Stimulated activated CD4-positive, alpha-beta T cell treated with anti-CD3 and anti-CD28 coated beads, TNF-alpha, amount 100 ng/mL, for 48 hours (primary cell): ENCODE measurements around the gene DNAH12.
"Not testable (repeated sequence)": the region's sequence is repeated elsewhere in the genome, so short reads cannot be mapped to it uniquely, and the experiment has no call there.

Experiments used
- DNase-seq, 3 donors: peaks; one replicate each; pipeline ENCODE4 v3.0.0-alpha.2; 2020; ENCODE audit warnings: low read depth in 3 of 3

Gene DNAH12

DNA sequence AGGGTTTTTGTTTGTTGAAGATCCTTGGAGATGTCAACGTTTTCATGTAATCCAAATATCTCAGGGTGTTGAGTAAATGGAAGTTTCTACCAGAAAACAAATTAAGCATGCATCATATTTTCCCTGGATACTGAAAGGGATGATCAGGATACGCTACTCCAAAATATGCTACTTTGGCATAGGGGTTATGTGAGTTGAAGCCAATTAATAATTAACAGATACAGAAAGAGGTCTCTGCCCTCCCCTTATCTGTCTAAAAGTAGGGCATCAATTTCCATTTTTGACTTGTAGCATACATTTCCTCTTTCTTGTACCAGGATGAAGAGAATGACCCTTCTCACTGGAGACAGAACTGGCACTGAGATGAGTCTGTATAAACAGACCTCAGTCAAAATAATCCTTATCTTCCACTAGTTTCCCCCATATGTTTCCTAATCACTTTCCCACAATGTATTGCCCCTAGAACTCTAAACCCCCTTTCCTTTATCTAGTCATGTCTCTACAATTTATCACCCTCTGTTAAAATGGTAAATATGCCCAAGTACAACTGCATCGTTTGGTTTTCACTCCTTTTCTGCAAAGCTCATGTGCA is 234.3 kb downstream of the DNAH12 start:
- no peak for DNase-seq

DNA sequence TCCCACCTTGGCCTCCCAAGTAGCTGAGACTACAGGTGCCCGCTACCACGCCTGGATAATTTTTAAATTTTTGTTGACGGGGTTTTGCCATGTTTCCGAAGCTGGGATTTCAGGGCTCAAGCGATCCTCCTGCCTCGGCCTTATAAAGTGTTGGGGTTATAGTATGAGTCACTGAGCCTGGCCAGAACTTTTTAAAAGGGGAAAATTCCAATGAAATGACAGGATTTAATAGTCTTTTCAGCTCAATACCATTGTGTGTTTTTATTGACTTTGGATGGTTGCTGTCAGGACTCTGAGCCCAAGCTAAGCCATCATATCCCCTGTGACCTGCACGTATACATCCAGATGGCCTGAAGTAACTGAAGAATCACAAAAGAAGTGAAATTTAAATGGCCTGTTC is 240.6 kb downstream of the DNAH12 start:
- DNase-seq: not testable (repeated sequence)

DNA sequence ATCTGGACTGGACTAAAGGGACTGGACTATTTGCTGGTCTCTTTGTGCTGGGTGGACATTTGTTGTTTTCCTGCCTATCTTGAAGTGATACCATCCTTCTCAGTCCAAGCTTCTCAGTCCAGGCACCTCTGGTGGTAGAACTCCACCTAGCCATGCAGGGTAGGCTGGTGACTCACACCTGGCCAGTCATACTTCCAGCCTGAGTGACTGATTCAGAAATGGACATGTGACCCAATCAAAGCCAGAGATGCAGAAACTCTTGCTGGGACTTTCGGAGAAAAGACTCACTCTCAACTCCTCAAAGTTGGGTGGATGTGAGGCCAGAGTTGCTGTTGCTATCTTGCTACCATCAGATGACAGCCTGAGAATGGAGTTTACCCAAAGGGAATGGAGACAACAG is 246.1 kb downstream of the DNAH12 start:
- DNase-seq: no peak

DNA sequence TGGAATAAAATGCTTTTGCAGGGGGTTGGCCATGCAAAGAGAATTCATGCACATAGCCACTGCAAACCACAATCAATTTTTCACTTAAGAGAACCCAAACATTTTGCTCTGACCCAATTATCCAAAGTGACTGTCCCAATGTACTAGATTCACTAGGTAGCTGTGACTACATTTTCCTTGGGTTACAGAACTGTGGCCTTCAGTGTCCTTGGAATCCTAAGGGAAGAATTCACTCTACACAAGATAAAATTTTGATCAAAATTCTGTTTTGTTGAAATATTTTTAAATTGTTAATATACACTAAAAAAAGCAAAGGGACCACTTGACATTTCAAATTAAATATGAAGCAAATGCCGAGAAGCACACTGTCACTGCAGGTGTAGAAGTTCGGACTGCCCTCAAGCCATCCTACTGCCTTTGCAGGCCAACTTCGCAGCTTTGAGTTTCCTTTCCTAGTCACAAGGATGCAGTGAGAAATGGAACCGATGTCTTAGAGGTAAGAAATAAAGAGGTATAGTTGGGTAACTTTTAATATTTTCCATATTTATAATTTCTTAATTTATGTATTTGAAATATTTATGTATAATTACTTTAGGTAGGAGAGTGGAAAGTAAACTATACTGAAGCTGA is 251.1 kb downstream of the DNAH12 start:
- DNase-seq: no peak

DNA sequence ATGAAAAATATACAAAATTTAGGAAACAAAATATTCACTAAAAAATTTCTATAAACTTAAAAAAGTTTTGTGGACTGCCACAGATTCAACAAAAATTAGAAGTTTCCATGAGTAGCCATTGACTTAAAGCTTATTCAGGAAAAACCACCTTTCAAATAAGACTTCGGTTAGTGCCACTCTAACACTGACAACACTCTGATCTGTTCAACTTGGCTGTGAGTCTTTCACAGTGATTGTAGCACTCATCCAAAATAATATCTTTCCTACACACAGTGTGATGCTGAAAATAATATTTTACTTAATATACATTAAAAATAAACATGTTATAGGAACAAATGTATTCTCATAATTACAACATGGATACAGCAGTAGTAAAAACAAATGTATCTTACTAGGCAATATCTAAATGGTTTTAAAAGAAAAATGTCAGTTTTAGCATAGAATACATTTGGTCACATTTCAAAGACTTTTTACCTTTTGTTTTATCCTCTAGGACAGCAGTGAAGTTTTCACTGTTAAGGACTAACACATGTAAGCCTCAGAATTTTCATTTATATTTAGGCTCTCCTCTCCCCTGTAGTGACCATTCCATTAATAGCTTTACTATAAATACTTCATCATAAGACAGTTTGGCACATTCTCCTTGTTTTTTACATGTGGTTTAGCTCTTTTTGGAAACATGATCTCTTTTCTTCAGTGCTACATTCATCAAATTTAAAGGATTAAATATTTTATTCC is 251.8 kb downstream of the DNAH12 start, which contains the start of gene ASB14:
Gene ASB14 (minus strand): TSS at position 527 of the 738 bp plus-strand sequence. CDS start 652 bp downstream, outside the sequence.
- no peak for DNase-seq

DNA sequence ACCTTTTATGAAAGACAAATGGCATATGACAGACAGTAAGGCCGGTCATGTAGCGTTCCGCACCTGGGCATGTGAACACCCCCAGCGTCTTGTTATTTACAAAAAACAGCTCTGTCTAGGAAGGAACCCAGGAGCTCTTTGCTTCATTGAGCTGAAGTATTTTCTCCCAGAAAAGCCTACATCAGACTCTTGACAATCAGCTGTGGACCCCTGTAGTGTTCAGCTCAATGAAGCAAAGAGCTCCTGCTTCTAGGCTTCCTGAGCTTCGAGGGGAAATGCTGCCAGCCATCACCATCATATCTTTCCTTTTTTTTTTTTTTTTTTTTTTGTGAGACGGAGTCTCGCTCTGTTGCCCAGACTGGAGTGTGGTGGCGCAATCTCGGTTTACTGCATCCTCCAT is 255.7 kb downstream of the DNAH12 start:
- no peak for DNase-seq

DNA sequence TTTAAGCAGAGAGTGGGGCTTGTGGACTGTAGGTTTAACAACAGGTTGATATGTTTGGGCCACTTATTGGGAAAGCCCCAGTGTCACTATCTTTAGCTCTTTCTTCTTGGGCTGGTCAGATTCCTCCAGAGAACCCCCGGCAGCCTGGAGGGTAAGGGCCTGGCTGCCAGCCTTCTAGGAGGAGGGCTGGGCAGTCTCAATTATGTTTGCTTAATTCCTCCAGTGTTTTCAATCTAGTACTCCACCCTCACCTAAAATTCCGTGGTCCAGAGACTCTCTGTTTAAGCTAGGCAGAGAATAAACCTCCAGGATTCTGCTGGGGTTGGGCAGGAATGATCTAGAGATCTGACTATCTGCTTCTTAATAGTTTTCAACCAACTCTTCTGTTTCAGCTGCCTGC is 256.9 kb downstream of the DNAH12 start:
- DNase-seq: no peak

DNA sequence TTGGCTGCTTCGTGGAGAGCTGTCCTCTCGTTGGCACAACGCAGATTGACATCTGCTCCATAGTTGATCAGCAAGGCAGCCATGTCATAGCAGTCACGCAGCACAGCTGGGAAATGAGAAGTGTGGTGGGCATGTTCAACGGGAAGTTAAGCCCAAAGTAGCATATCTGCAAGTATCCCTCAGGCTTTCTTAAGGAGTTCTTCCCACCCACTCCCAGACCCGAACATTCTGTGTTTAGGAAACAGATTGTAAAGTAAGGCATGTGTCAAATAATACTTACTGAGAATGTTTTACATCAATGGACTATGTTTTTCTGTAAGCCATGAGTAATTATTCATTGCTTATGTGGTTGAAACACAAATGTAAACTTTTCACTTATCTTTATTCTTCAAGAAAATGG is 260.8 kb downstream of the DNAH12 start:
- DNase-seq: no peak

DNA sequence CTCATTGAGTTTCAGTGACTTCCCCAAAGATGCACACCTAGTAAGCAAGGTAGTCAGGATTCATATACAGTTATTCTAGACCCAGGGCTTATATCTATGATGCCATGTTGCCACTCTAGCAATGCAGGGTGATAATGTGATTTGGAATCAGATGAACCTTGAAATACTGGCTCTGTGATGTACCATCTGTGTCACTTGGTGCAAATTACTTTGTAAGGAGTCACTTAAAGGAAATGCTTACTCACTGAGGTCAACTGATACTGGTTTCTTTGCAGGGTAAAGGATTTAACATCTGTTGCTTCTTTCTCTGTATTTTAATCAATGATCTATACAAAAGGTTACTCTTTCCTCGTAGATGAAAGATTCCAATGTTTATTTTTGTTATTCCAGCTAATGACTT is 262.4 kb downstream of the DNAH12 start:
- no peak for DNase-seq

DNA sequence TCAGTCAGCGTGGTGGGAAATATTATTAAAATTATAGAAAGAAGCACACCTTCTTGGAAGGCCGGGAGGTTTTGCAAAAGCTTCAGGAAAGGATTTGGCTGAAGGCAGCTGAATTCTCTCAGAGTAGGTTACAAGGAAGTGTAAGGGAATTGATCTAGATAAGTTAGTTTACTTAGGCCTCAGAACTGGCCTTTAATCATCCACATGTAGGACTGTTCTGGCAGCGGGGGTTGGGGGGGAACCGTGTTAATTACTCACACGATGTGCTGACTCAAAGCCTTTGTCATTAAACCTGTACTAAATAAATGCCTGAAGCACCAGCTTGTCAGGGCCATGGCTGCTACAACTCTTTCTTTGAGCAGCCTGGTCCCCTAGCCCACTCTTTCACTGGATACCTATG is 264.5 kb downstream of the DNAH12 start:
- no peak for DNase-seq

DNA sequence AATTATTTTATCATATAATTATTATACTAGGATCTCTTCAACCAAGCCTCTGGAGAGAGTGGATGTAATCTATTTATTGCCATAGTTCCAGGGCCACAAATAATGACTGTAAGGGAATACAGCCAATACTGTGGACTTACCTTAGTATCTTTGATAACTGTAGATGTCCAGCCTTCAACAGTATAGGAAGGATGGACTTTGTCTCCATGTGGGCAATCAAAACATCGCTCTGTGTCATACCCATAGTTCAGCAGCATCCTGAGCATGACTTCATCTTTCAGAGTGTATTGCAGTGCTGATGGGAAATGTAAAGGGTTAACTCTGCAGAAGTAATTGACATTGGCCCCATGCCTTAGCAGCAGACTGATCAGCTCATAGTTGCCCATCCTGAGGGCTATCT is 265.9 kb downstream of the DNAH12 start:
- DNase-seq: no peak

DNA sequence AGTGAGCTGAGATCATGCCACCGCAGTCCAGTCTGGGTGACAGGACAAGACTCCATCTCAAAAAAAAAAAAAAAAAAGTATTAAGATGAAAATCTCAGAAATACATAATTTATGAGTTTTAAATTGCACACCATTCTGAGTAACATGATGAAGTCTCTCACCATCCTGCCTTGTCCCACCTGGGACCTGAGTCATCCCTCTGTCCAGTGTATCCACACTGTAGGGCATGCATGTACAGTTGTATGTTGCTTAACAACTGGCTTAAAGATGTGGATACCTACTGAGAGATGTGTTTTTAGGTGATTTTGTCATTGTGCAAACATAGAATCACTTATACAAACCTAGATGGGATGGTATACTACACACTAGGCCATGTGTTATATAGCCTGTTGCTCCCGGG is 268.8 kb downstream of the DNAH12 start:
- no peak for DNase-seq

DNA sequence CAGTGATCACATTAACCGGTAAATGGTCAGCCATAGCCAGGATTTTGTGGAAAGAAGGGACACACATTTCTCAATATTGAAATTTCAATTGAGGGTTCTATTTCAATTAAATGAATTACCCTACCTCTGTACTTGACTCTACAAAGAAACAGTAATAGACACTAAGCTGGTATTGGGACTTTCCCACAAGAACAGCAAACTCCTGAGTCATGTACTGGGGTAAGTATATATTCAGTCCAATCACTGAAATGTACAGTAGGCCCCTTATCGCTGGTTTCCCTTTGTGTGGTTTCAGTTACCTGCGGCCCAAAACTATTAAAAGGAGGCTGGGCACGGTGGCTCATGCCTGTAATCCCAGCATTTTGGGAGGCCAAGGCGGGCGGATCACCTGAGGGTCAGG is 269.3 kb downstream of the DNAH12 start:
- no peak for DNase-seq

DNA sequence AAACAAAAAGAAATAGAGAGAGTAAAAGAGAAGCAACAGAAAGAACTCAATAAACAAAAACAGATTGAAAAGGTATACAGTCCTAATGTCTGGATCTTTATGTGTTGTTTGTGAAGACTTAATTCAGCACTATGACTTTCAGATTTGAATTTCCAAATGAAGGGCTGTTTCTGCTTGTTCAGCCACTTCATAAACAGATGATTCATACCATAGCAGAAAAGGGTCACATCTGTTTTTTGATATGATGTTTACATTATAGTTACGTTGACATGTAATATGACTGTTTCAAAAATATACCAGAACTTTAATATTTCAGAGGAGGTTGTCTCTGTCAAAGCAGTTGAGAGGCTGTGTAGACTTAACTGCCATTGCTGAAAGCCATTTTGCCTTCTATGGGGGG is 275.7 kb downstream of the DNAH12 start:
- no peak for DNase-seq

DNA sequence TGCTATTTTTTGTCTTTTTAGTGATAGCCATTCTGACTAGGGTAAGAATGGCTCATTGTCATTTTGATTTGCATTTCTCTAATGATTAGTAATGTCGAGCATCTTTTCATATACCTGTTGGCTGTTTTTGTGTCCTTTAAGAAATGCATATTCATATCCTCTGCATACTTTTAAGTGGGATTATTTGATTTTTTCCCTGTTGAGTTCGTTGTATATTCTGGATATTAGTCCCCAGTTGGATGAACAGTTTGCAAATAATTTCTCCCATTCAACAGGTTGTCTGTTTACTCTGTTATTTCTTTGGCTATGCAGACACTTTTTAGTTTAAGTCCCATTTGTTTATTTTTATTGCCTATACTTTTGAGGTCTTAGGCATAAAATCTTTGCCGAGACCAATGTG is 282.2 kb downstream of the DNAH12 start:
- DNase-seq: no peak

DNA sequence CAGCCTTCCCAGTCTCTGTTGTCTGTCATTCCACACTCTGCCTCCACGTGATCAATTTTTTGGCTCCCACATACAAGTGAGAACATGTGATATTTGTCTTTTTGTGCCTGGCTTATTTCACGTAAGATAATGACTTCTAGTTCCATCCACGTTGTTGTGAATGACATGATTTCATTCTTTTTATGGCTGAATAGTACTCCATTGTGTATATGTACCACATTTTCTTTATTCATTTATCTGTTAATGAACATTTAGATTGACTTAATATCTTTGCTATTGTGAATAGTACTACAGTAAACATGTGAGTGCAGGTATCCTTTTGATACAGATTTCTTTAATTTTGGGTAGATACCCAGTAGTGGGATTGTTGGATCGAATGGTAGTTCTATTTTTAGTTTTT is 283.0 kb downstream of the DNAH12 start:
- DNase-seq: no peak

DNA sequence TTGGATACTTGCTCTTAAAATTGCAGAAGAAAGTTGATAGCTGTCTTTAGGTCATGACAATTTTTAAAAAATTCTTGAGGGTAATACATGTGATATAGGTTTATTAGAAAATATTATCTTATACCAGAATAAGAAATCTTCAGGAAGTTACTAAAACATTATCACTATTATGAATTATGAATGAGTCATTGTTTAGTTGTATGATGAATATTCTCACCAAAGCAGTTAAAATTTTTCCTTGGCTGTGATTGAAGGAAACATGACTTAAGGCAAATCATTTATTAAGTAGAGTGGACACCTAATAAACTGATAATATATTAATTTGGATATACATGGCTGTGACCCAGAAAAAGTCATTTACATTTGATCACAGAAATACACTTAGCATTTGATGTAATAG is 286.5 kb downstream of the DNAH12 start:
- no peak for DNase-seq

DNA sequence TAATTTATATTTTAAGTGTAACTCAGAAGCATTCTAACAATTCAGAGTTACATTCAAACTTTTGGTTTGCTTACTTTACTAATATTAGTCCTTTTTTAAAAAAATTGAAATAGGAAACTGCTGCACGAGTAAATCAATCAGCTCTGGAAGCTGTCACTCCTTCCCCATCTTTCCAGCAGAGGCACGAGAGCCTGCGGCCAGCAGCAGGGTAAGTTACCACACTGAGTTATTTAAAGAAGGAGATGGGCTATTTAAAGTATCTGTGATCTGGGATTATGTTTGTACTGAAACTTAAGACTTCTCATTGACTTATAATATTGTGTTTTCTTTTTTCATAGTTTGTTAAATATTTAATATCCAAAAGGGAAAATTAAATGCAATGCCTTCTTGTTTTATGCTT is 287.3 kb downstream of the DNAH12 start:
- no peak for DNase-seq

DNA sequence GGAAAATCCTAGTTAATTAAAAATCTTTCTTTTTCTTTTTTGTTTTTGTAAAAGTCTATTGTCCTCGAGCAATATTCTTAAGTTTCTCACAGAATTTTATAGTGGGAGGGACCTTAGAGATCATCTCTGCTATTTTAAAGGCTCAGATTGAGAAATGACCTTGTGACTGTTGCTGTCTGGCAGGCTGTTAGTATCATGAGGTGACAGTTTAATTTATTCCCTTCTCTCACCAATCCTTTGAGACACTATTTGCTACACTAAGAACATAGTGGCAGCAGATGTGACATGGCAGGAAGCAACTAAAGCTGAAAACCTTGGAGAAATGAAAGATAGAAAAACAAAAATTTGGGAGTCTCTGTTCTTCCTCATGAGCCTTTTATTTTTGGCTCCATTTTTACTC is 291.7 kb downstream of the DNAH12 start:
- no peak for DNase-seq

DNA sequence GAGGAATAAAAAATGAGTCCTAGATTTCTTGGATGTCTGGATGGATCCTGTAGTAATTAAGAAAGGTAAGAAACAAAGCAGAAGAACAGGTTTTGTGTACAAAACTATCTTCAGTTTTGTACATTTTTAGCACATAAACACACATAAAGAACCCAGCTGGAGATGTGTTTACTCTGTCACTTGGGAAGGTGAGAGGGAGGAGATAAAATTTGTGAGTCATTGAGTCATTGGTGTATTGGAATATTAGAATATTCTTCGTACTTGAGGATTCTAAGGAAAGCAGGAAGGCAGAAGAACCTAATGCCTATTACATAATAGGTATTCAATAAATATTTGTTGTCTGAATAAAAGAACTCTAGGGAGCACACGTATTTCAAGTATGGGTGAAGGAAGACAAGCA is 299.2 kb downstream of the DNAH12 start:
- no peak for DNase-seq
